GM15510 (cell line): Measurements from ENCODE around the gene FBXW8.

Experiments
- POLR2A ChIP-seq: IDR thresholded peaks from 3 replicates; pipeline ENCODE4 v1.6.1; 2011; ENCODE audit warnings: borderline replicate concordance; ENCODE audit not compliant: insufficient read length; ENCODE audit errors: extremely low read depth

Gene FBXW8

DNA sequence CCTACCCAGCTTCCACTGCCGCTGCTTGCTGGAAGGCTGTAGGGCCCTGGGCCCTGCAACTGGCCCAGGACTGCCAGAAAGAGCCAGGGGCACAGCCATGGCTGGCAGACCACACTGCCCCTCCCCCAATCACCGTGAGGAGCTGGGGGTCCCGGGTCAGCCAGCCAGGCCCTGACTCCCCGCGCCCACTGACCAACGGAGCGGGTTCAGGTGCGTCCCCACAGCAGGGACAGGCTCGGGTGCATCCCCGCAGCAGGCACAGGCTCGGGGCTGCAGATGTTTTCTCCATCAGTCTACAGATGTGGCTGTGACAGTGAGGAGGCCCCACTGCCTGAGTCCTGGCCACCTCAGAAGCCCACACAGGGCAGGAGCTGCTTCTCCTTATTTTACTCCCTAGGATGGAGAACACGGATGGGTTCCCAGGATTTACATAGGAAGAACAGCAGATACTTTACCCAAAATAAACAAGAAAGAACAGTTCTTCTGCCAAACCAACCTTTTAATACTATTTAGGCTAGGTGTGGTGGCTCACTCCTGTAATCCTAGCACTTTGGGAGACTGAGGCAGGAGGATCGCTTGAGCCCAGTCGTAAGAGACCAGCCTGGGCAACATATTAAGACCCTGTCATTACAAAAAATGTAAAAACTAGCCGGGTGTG, 127.4 kb downstream of the FBXW8 start:
- TF ChIP-seq POLR2A = no peak

DNA sequence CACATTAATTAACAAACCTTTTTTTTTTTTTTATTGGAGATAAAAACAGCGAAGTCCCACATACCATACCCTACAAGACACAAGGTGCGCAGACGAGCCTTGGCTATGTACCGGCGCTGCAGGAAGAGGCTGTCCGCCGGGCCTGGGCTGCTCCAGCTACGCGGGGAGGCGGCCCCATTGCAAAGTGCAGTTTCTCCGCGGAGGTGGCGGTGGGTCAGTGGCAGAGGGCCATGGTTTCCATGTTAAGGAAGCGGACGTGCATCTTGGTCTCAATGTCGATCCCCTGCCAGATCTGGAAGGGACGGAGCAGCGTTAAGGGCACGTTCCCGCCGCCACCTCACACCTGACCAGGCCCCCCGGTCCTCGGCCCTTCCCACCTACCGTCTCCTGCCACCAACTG, 128.2 kb downstream of the FBXW8 start:
- no peak for TF ChIP-seq POLR2A

DNA sequence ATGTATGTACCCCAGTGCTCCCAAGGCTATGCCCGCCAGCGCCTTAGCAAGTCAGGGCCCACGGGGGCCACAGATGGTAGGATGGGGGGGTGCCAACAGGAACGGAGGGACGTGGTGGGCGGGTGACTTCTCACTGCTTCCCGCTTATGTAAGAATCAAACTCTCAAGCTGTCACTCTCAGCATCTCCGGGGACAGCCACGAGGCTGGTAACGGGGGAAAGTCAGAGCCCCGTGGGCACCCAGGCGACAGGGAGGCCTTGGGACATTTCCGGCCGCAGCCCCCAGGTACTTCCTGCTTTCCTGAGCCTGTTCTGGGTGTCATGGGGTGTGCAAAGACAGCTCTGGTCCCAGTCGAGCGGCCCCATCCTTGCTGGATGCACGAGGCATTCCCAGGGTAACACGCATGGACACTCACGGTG, 129.2 kb downstream of the FBXW8 start:
- no peak for TF ChIP-seq POLR2A

DNA sequence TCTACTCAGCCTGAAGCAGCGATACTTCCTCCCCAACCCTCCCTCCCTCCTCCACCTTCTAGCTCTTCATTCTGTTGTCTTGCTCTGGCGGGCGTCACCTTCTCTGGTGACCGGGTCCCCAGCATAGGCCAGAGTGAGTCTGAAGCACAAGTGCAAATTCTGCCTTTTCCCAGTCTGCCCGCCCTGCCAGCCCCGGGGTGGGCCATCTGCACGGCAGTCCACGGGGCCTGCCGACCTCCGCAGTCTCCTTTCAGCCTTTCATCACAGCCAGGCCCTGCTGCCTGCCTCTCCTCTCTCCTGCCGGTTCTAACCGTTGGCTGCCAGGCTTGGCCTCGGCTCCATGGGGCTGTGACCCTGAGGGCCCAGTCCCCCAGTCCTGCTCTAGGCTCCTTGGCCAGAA, 129.7 kb downstream of the FBXW8 start:
- no peak for TF ChIP-seq POLR2A

DNA sequence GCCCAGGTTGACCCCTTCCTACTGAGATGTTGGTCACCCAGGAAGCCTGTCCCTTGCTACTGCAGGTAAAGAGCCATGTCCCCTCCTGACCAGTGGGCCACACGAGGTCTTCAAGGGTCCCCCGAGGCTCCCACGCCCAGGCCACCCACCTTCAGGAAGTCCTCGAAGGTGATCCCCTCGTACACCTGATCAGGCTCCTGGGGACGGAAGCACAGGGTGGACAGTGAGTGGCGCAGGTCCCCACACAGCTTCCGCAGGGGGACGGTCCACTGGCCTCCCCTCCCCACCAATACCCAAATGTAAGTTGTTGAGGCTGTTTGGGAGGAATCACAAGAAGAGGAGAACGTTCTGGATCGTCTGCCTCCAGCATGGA, 131.0 kb downstream of the FBXW8 start:
- no peak for TF ChIP-seq POLR2A

DNA sequence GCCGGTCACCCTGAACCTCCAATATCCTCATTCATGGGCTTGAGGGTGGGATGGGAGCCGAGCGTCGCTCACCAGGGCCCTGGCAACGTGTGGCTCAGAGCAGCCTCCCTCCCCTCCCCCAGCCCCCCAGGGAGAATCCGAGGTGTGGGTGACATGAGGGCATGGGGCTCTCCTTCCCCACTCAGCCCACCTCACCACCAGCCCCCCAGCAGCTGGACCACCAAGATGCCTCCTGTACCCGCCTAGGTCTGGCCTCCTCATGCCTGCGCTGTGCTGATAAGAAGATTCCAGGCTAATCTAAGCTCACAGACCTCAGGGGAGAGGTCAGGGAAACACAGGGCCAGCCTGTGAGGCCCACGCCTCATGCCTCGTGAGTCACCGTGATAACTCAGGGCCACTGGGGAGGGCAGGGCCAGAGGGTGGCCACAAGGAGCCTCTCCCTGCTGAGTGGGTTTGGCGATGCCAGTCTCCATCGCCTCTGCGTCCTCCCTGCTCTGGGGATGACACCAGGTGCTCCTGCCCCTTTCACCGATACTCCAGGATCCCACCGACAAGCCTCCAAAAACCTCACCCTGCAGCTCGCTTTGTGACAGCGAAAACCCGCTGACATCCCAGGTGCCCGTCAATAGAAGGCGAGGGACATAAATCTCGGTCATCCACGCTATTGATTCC, 131.6 kb downstream of the FBXW8 start:
- TF ChIP-seq POLR2A = no peak

DNA sequence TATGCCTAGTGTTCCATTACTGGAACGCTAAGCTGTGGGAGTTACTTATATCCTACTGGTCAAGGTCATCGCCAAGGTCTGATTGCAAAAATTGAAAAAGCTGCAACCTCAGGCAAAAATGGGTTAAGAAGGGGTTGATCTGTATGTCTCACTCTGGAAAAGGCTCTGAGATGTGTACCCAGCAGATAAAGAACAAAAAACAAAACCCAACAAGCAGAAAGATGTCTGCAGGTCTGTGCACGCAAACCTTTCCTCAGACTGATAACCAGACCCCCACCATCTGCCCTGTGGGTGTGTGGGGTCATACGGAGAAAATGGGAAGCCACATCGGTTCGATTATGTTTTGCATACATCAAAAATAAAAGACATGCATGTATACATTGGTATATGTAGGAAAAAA, 132.1 kb downstream of the FBXW8 start:
- no peak for TF ChIP-seq POLR2A

DNA sequence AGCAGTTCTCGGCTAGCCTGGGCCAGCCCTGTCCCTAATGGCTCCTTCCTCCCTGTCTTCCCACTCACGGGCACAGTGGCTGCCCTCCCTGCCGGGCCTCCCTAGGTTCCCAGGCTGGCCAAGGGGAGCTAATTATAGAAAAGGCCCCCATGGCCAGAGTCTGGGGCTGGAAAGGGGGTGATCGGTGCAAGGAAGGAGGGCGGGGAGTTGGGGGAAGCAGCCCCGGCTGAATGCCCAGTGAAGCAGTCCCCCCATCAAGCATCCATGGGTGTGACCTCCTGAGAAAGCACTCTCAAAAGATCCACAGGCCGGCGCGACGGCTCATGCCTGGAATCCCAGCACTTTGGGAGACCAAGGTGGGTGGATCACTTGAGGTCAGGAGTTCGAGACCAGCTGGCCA, 133.6 kb downstream of the FBXW8 start:
- TF ChIP-seq POLR2A = no peak

DNA sequence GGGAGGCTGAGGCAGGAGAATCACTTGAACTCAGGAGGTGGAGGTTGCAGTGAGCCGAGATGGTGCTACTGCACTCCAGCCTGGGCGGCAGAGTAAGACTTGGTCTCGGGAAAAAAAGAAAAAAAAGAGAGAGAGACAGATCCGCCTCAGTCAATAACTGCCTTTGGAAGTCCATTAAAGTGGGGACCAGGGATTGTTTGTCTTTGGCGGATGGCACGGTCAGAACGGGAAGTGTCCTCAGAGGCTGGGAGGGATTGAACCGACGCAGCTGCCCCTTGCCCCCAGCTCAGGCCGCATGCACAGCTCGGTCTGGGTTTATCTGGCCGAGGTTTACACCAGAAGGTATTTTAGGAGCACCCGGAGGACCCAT, 134.0 kb downstream of the FBXW8 start:
- no peak for TF ChIP-seq POLR2A

DNA sequence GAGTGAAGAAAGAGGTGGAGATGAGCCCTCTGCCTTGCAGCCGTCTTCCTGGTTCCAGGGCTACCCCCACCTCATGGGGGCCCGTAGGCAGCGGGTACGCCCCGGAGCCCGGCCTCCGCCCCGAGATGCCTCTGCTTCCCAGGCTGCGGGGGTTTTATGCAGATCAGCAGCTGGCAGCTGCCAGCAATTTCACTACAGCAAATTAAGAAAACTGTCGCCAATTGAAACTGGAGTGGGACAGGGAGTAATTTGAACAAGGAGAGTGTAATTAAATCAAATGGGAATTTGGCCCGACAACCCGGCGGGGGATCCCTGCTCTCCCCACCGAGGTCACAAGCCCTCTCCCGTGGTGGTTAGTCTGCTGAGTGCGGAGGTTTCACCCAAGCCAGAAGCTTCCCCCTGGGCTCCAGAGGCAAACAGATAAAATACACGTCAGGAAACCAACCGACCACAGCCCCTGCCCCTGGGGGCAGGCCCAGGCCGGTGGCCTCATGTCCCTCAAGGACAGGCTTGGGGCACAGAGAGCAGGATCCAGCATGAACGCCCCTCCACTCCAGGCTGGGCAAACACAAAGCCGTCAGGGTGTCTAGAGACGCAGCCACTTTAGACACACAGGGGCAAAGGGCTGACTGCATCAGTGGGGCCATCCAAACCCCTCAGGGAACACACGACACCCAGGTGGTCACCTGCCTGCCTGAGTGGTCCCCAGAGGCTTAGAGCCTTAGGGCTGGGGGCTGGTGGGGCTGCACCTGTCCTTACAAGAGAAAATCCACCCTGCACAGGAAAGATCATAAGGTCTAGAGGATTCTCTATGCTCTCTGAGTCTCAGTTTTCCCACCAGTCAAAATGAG, 134.6 kb downstream of the FBXW8 start:
- TF ChIP-seq POLR2A = no peak

DNA sequence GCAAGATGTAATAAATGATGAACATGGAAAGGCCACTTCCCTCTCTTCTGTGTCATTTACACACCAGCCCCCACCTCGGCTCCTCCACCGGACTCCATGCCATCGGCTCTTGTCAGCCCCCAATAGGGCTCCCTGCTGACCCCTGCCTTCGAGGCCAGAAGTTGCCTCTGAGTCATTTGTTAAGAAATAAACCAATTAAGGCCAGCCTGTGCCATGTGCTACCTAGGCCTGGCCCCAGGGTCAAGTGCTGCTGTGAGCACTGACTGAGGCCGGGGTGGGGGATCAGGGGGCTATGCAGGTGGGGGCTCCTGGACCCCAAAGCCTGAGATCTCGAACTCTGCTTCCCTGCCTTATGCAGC, 135.2 kb downstream of the FBXW8 start:
- TF ChIP-seq POLR2A = no peak

DNA sequence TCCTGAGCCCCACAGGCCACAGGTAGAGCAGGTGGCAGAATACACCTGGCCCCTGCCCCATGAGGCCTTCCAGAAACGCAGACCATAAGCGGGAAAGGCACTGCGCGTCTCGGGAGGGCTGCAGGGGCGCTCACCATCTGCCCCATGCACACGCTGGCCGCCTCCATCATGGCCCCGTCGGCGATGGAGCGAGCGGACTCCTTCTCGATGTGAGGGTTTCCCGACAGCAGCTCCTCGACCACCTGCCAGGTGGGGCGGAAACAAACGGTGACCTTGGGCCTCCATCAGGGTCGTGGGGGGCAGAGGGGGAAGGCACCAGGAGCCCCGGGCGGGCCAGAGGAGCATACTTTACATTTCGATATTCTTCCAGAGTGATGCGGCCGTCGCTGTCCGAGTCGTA, 135.7 kb downstream of the FBXW8 start:
- no peak for TF ChIP-seq POLR2A

DNA sequence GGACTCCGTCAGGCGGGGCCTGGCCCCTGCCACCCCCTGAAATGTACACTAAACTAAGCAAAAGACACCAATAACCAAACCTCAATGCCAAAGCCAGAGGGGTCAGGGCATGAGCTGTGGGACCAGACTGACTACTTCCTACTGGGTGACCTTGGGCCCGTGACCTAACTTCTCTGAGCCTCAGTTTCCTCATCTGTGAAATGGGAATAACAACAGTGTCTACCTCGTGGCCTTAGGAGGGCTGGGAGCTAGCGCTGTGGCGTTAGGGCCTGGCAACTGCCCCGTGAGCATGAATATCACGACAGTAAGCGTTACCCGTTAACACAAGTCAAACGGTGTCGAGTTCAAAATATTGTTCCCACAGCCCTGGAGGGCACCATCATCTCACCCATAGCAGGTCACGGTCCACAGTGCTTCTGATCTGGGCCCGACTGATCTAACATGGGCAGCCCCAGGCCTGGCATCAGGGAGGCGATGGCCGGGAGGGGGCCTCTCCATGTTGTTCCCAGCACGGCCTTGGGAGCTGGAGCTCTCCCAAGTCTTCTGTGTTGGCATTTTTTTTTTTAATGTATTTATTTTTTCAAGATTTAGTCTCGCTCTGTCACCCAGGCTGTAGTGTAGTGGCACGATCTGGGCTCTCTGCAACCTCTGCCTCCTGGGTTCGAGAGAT, 136.2 kb downstream of the FBXW8 start:
- TF ChIP-seq POLR2A = no peak

DNA sequence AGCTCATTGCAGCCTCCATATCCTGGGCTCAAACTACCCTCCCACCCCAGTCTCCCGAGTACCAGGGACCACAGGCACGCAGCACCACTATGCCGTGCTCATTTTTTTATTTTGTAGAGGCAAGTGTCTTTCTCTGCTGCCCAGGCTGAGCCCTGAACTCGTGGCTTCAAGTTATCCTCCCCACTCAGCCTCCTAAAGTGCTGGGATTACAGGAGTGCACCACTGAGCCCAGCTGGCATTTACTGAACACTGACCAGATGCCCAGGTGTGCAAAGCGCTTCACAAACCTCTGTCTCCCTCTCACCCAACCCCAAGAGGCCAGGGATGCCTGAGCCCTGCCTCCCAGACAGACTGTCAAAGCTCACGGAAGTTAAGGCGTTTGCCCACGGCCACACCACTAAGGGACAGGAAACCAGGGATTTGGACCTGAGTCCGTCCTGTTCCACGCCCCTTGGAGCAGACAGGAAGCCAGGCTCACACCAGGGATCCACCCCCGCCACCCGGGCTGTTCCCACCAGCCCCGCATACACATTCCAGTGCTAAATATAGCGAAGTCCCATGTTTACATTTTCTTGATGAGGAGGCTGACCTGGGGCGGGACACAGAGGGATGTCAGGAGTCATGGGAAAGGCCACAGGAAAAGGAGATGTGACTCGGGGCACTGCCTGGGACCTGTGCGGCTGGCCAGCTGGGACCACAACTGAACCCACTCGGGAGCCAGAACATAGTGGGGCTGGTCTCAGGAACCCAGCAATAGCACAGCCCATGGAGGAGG, 137.2 kb downstream of the FBXW8 start:
- TF ChIP-seq POLR2A = no peak

DNA sequence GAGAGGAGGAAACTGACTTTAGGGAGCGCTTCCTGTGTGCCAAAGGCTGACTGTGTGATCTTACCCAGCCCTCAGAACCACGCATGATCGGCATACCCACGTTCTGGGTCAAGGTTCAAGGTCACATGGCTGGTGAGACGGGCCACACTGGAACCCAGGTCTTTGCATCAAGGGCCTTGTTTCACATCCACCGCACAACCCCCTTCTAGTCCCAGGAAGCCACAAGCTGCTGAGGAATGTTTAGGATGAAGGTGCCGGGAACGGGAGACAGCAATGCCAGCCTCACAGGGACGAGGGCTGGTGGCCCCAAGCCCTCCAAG, 137.8 kb downstream of the FBXW8 start:
- no peak for TF ChIP-seq POLR2A
